C4-2B (cell line): ENCODE results near the gene CBX2.
"Not testable (repeated sequence)": the region's sequence is repeated elsewhere in the genome, so short reads cannot be mapped to it uniquely, and the experiment has no call there.

Source experiments
- H3K27ac ChIP-seq: fragments of 450-650 bp; 2 replicates; pipeline ENCODE4 v1.5.1; 2017
- CTCF ChIP-seq: fragments of 450-650 bp; conservative IDR thresholded peaks from 2 replicates; pipeline ENCODE4 v1.5.1; 2017; ENCODE audit warnings: mild to moderate bottlenecking
- ZFX ChIP-seq: fragments of 450-650 bp; IDR thresholded peaks from 2 replicates; pipeline ENCODE4 v1.6.1; 2017

CBX2 gene

GRCh38 chr17:79760197-79760906 lies 17.6 kb upstream of the CBX2 start:
- no peak overlapping the region for H3K27ac ChIP-seq
- TF ChIP-seq CTCF = no peak
- TF ChIP-seq ZFX = no peak

GRCh38 chr17:79761894-79762589 lies 15.9 kb upstream of the CBX2 start:
- H3K27ac ChIP-seq = no peak overlapping the region
- TF ChIP-seq ZFX (no peak), CTCF (no peak)

- no peak for TF ChIP-seq ZFX
- no peak for TF ChIP-seq CTCF
- H3K27ac ChIP-seq = peak overlapping the region; percentile 51; the same call in 1 of the 2 replicates
Measured at GRCh38 chr17:79765708-79766107, 12.2 kb upstream of the CBX2 start.

GRCh38 chr17:79769570-79770506 lies 8.1 kb upstream of the CBX2 start:
- TF ChIP-seq CTCF = no peak
- TF ChIP-seq ZFX = no peak
- peak overlapping the region; percentile 63 for H3K27ac ChIP-seq

GRCh38 chr17:79771276-79771675 lies 6.7 kb upstream of the CBX2 start:
- TF ChIP-seq ZFX (no peak), CTCF (no peak)
- H3K27ac ChIP-seq = no peak overlapping the region

GRCh38 chr17:79772726-79773125 lies 5.2 kb upstream of the CBX2 start:
- not testable (repeated sequence) for H3K27ac ChIP-seq

- TF ChIP-seq ZFX = no peak
- no peak for TF ChIP-seq CTCF
- no peak overlapping the region for H3K27ac ChIP-seq
Measured at GRCh38 chr17:79774561-79774975, 3.4 kb upstream of the CBX2 start.
